ENCODE data around the gene MICAL2. TPM values are rescaled to one million over a fixed set of nuclear protein-coding genes. Genes with fewer than 3 reads are reported as not detected.

MICAL2 gene
- total and polyA plus RNA-seq, 2 donors (not counting 3 experiments of a cell fraction or from before 2014, with no cell fraction given), result 67.6 to 200 TPM

GRCh38 chr11:12290477-12290922 is 180.1 kb downstream of the MICAL2 start:
- FAIRE-seq (no peak), DNase-seq (ENCODE audit: low read depth, low spot score) (no peak)
- H3K27me3 ChIP-seq (ENCODE audit: control insufficient read depth in 2 of 2, insufficient read depth in 2 of 2, low read length in 2 of 2), result no peaks in the 10 kb centered on the region
- no peaks in the 10 kb centered on the region for H3K79me2 ChIP-seq (ENCODE audit: control insufficient read depth, insufficient read depth, low read length)
- intact Hi-C loops (cut with micrococcal nuclease), result no loop called here
- H3K4me3 ChIP-seq (replicated peaks in 1 of 3; ENCODE audit: insufficient read depth in 1 of 3, low read depth in 1 of 3, low read length in 3 of 3), result no peak overlapping the region
- peaks cover 31% of the 10 kb centered on the region for H3K4me1 ChIP-seq (ENCODE audit: control insufficient read depth, extremely low read depth, insufficient read depth, low read length)
- dilution Hi-C loops (cut with MboI; ENCODE audit: extremely low pct_ligation_motif_present, low sequenced_read_pairs), result no loop called here
- POLR2A ChIA-PET, result no interaction called here
- no peaks in the 10 kb centered on the region for H3K36me3 ChIP-seq (ENCODE audit: control insufficient read depth in 2 of 2, extremely low read depth in 1 of 2, insufficient read depth in 2 of 2, low read length in 2 of 2)
- TF ChIP-seq CTCF (IDR thresholded peaks at IDR 0.05; ENCODE audit: extremely low read depth in 1 of 2, insufficient read depth in 1 of 2, low read depth in 1 of 2, low read length in 2 of 2) (no peak), GATA2 (IDR thresholded peaks at IDR 0.05; ENCODE audit: insufficient read depth, insufficient read length, low read depth, low read length) (no peak), FOS (IDR thresholded peaks at IDR 0.05; ENCODE audit: borderline replicate concordance, insufficient read depth, low read length) (no peak), POLR2AphosphoS5 (IDR thresholded peaks at IDR 0.05; ENCODE audit: insufficient read depth, low read depth, low read length) (no peak), MYC (IDR thresholded peaks at IDR 0.05; ENCODE audit: low read depth, low read length) (no peak), POLR2A (IDR thresholded peaks at IDR 0.05; ENCODE audit: low read depth, low read length) (no peak), JUN (IDR thresholded peaks at IDR 0.05; ENCODE audit: borderline replicate concordance, insufficient read depth, insufficient read length, low read depth) (no peak)
- no TSS peak for BruUV-seq (replicated peaks)
- no peak overlapping the region for H3K27ac ChIP-seq (ENCODE audit: insufficient read depth, low read depth, low read length)
- H4K20me1 ChIP-seq (replicated peaks; ENCODE audit: control insufficient read depth, extremely low read depth, insufficient read depth, low read length), result no peaks in the 10 kb centered on the region
- no peak overlapping the region for H3K9ac ChIP-seq (replicated peaks; ENCODE audit: extremely low read depth, insufficient read depth, low read length)
- no peak overlapping the region for H2AFZ ChIP-seq (ENCODE audit: low read depth, low read length)
- H3K9me1 ChIP-seq (replicated peaks; ENCODE audit: control insufficient read depth, extremely low read depth, insufficient read depth, low read length), result no peaks in the 10 kb centered on the region
- H3K4me2 ChIP-seq (ENCODE audit: insufficient read depth, low read length), result no peak overlapping the region
- H3K9me3 ChIP-seq (replicated peaks; ENCODE audit: control insufficient read depth, insufficient read depth, low read length), result no peaks in the 10 kb centered on the region
- CTCF ChIA-PET, result interaction anchor here (1.0 to 4.8 kb wide), 6 partner anchors 9 to 671 kb away, joined by 3 to 102 read pairs (median 10); no protein-coding TSS in a partner anchor

All from endothelial cell of umbilical vein (primary cell).